HCT116 (cell line): Measurements from ENCODE around the gene CLK3. TPM values are rescaled to one million over a fixed set of nuclear protein-coding genes. Genes with fewer than 3 reads are reported as not detected.

Experiments used
- ATAC-seq: fragments of 200-7000 bp; cut with Tn5 transposase; 2 replicates; pipeline ENCODE4 v1.9.1; 2020; ENCODE audit warnings: mild to moderate bottlenecking, moderate library complexity
- BruUV-seq: library from RNA; stranded (reverse); fragments of 400-500 nt; replicated peaks from 2 replicates; lab custom pipeline; 2021; lab: Mats Ljungman, UMichigan
- CTCF ChIA-PET: fragments of 300-600 bp; sonication (Branson Sonifier 250); formaldehyde crosslinking; loops from one replicate; lab custom pipeline; 2021; ENCODE audit warnings: antibody characterized with exemption; lab: Charles Lee
- POLR2A ChIA-PET: fragments of 300-600, 350-600 bp; sonication (Branson Sonifier 250); formaldehyde crosslinking; loops from one replicate; lab custom pipeline; 2021; ENCODE audit warnings: antibody characterized with exemption; lab: Charles Lee
- RAD21 ChIA-PET, 2 experiments: fragments of 300-600 bp; sonication (Branson Sonifier 250); formaldehyde crosslinking; loops; one replicate each; lab custom pipeline; 2023; ENCODE audit warnings: low total read pairs in 2 of 2; ENCODE audit not compliant: uncharacterized antibody in 2 of 2, unreplicated experiment in 2 of 2, low non-redundant PET in 1 of 2; lab: Charles Lee
- DNase-seq: peaks from one replicate; pipeline ENCODE4 v3.0.0-alpha.2; 2010; ENCODE audit warnings: low read depth, low spot score
- H2AFZ ChIP-seq: fragments of 200-600 bp; shearing (Covaris generic), sonication (generic); 2 replicates; pipeline ENCODE4 v1.6.1; 2017; ENCODE audit warnings: low read depth, mixed run types, mixed read lengths, antibody characterized with exemption, low read length; ENCODE audit not compliant: poor library complexity, severe bottlenecking
- H3K27ac ChIP-seq: 2 replicates; pipeline ENCODE4 v1.5.1; 2012; ENCODE audit warnings: low read depth, low read length
- H3K27me3 ChIP-seq: fragments of 200-600 bp; sonication (generic); 2 replicates; pipeline ENCODE4 v1.6.1; 2016; ENCODE audit warnings: mixed run types, low read length, mixed read lengths; ENCODE audit not compliant: insufficient read depth
- H3K36me3 ChIP-seq, 2 experiments: fragments of 200-500 bp in 1 of 2; fragments of 200-600 bp in 1 of 2; sonication (Bioruptor generic) in 1 of 2; sonication (generic) in 1 of 2; 2 replicates each; pipeline versions ENCODE4 v1.5.1 to v1.6.1; 2014 to 2016; ENCODE audit warnings: low read length in 2 of 2, inconsistent platforms in 1 of 2, mixed read lengths in 1 of 2, mixed run types in 1 of 2; ENCODE audit not compliant: insufficient read depth in 2 of 2, control insufficient read depth in 1 of 2
- H3K4me1 ChIP-seq, 2 experiments: fragments of 200-600 bp in 1 of 2; sonication (generic) in 1 of 2; 2 replicates each; pipeline versions ENCODE4 v1.5.1 to v1.6.1; 2012 to 2017; ENCODE audit warnings: low read length in 2 of 2, inconsistent platforms in 1 of 2, mild to moderate bottlenecking in 1 of 2, mixed read lengths in 1 of 2, mixed run types in 1 of 2, moderate library complexity in 1 of 2; ENCODE audit not compliant: insufficient read depth in 2 of 2, control insufficient read depth in 1 of 2
- H3K4me2 ChIP-seq: fragments of 200-600 bp; sonication (generic); 2 replicates; pipeline ENCODE4 v1.6.1; 2017; ENCODE audit warnings: mixed run types, low read length, mixed read lengths
- H3K4me3 ChIP-seq, 2 experiments: fragments of 200-600 bp in 1 of 2; sonication (generic) in 1 of 2; replicated peaks in 1 of 2; 2 replicates each; pipeline ENCODE4 v1.5.1; 2011 to 2016; ENCODE audit warnings: low read length in 2 of 2, control low read depth in 1 of 2, low read depth in 1 of 2, mild to moderate bottlenecking in 1 of 2, mixed read lengths in 1 of 2, mixed run types in 1 of 2
- H3K79me2 ChIP-seq: fragments of 200-600 bp; sonication (generic); 2 replicates; pipeline ENCODE4 v1.6.1; 2017; ENCODE audit warnings: mild to moderate bottlenecking, mixed run types, low read length, moderate library complexity, mixed read lengths; ENCODE audit not compliant: insufficient read depth
- H3K9ac ChIP-seq: fragments of 200-600 bp; sonication (generic); 2 replicates; pipeline ENCODE4 v1.6.1; 2016; ENCODE audit warnings: low read length, mixed read lengths
- H3K9me2 ChIP-seq: fragments of 200-600 bp; sonication (generic), shearing (Covaris generic); 2 replicates; pipeline ENCODE4 v1.6.1; 2017; ENCODE audit warnings: mixed run types, mild to moderate bottlenecking, moderate library complexity; ENCODE audit not compliant: insufficient read depth
- H3K9me3 ChIP-seq, 2 experiments: fragments of 200-500 bp in 1 of 2; fragments of 200-600 bp in 1 of 2; sonication (Bioruptor generic) in 1 of 2; sonication (generic) in 1 of 2; 2 replicates each; pipeline ENCODE4 v1.6.1; 2014 to 2017; ENCODE audit warnings: low read length in 2 of 2, mixed read lengths in 2 of 2, inconsistent platforms in 1 of 2, low read depth in 1 of 2, mild to moderate bottlenecking in 1 of 2, mixed run types in 1 of 2, moderate library complexity in 1 of 2; ENCODE audit not compliant: control insufficient read depth in 1 of 2, insufficient read depth in 1 of 2
- H4K20me1 ChIP-seq: fragments of 200-600 bp; sonication (generic), shearing (Covaris generic); 2 replicates; pipeline ENCODE4 v1.6.1; 2017; ENCODE audit warnings: mixed run types, mild to moderate bottlenecking, moderate library complexity; ENCODE audit not compliant: insufficient read depth
- ATF3 ChIP-seq: IDR thresholded peaks from 2 replicates; pipeline ENCODE4 v1.6.1; 2012
- CBX3 ChIP-seq: IDR thresholded peaks from 2 replicates; pipeline ENCODE4 v1.6.1; 2012; ENCODE audit warnings: low read depth
- CTCF ChIP-seq, 3 experiments: fragments of 200-600 bp in 1 of 3; sonication (generic) in 1 of 3; IDR thresholded peaks in 2 of 3; conservative IDR thresholded peaks in 1 of 3; 2 replicates each; pipeline ENCODE4 v1.5.1; 2012 to 2017; ENCODE audit warnings: low read depth in 2 of 3, low read length in 2 of 3, antibody characterized with exemption in 1 of 3, borderline replicate concordance in 1 of 3, control low read depth in 1 of 3, mild to moderate bottlenecking in 1 of 3, mixed read lengths in 1 of 3, mixed run types in 1 of 3, moderate library complexity in 1 of 3; ENCODE audit not compliant: insufficient read depth in 1 of 3
- EGR1 ChIP-seq: IDR thresholded peaks from 2 replicates; pipeline ENCODE4 v1.6.1; 2012; ENCODE audit warnings: low read depth
- ELF1 ChIP-seq: IDR thresholded peaks from 2 replicates; pipeline ENCODE4 v1.6.1; 2012; ENCODE audit warnings: low read depth, borderline replicate concordance
- EZH2 ChIP-seq: fragments of 200-600 bp; sonication (generic); IDR thresholded peaks from 2 replicates; pipeline ENCODE4 v1.6.1; 2017; ENCODE audit warnings: antibody characterized with exemption, mixed run types
- MAX ChIP-seq: IDR thresholded peaks from 2 replicates; pipeline ENCODE4 v1.6.1; 2012
- POLR2A ChIP-seq: IDR thresholded peaks from 2 replicates; pipeline ENCODE4 v1.7.0; 2011; ENCODE audit warnings: borderline replicate concordance; ENCODE audit not compliant: insufficient read depth, insufficient read length; ENCODE audit errors: extremely low read depth
- SIN3A ChIP-seq: IDR thresholded peaks from 2 replicates; pipeline ENCODE4 v1.6.1; 2012; ENCODE audit warnings: low read depth
- TCF7L2 ChIP-seq: IDR thresholded peaks from 2 replicates; pipeline ENCODE4 v1.7.0; 2011; ENCODE audit warnings: borderline replicate concordance, inconsistent platforms; ENCODE audit not compliant: insufficient read depth, insufficient read length; ENCODE audit errors: extremely low read depth
- YY1 ChIP-seq: IDR thresholded peaks from 2 replicates; pipeline ENCODE4 v1.6.1; 2011; ENCODE audit warnings: low read length, low read depth, moderate library complexity, mild to moderate bottlenecking; ENCODE audit not compliant: insufficient replicate concordance; ENCODE audit errors: extremely low read depth
- ZBTB33 ChIP-seq: IDR thresholded peaks from 2 replicates; pipeline ENCODE4 v1.6.1; 2011; ENCODE audit warnings: mild to moderate bottlenecking, low read length, moderate library complexity; ENCODE audit not compliant: insufficient replicate concordance; ENCODE audit errors: extremely low read depth
- ZNF274 ChIP-seq: fragments of 200-500 bp; sonication (Bioruptor generic); IDR thresholded peaks from 2 replicates; pipeline ENCODE4 v1.6.1; 2014; ENCODE audit warnings: mild to moderate bottlenecking, low read depth, low read length, inconsistent platforms
- intact Hi-C: fragments of 100-400 bp; cut with micrococcal nuclease; formaldehyde crosslinking; loops from 2 replicates; pipeline ENCODE4 v1.10.0; 2022
- total RNA-seq: library from RNA; stranded (reverse); gene quantifications from one replicate; pipeline ENCODE4 v1.2.1, GENCODE V29; 2021; ENCODE audit not compliant: unreplicated experiment

Gene CLK3
- total RNA-seq, 1 experiment from 2014 or later: 79.3 TPM

- CTCF ChIA-PET: interaction anchor here (1.0 kb wide), 1 partner anchor 252 kb away, joined by 3 read pairs; no protein-coding TSS in a partner anchor
Measured at GRCh38 chr15:74626336-74626735, 10.7 kb downstream of the CLK3 start.

More at GRCh38 chr15:74626336-74626735, 10.7 kb downstream of the CLK3 start:
- ATAC-seq (no peak), DNase-seq (no peak)
- H3K9me2 ChIP-seq: no peaks in the 10 kb centered on the region
- H3K27ac ChIP-seq: no peak overlapping the region
- ChIA-PET POLR2A (no interaction called here), RAD21 (no interaction called here)
- H2AFZ ChIP-seq: no peak overlapping the region
- intact Hi-C loops: no loop called here
- H3K9ac ChIP-seq: no peak overlapping the region
- H3K4me1 ChIP-seq: peaks cover 0 to 2% of the 10 kb centered on the region in 2 experiments; a peak in 1 of 4 replicates
- no peaks in the 10 kb centered on the region for H3K9me3 ChIP-seq
- no peak overlapping the region for H3K4me2 ChIP-seq
- H3K27me3 ChIP-seq: no peaks in the 10 kb centered on the region
- peaks cover 25% of the 10 kb centered on the region for H3K79me2 ChIP-seq
- H3K4me3 ChIP-seq: no peak overlapping the region
- H4K20me1 ChIP-seq: peaks cover 3% of the 10 kb centered on the region; the same call in 1 of the 2 replicates
- H3K36me3 ChIP-seq: peaks cover 59 to 83% of the 10 kb centered on the region in 2 experiments
- no TSS peak for BruUV-seq
- no peak for TF ChIP-seq ZNF274
- no peak for TF ChIP-seq SIN3A
- TF ChIP-seq TCF7L2: no peak
- TF ChIP-seq MAX: no peak
- TF ChIP-seq POLR2A: no peak
- no peak for TF ChIP-seq ELF1
- no peak for TF ChIP-seq EGR1
- TF ChIP-seq CBX3: no peak
- TF ChIP-seq EZH2: no peak
- TF ChIP-seq ATF3: no peak
- TF ChIP-seq CTCF (IDR thresholded peaks at IDR 0.05 in 2 of 3, conservative IDR thresholded peaks at IDR 0.05 in 1 of 3; ENCODE audit: borderline replicate concordance in 1 of 3, insufficient read depth in 1 of 3, low read depth in 2 of 3, low read length in 2 of 3): no peak
- TF ChIP-seq ZBTB33: no peak
- no peak for TF ChIP-seq YY1
